Measurements from ENCODE around the gene CLASRP.
A peak's percentile ranks its signal among the peaks of the same experiment; 100 is the strongest.

CLASRP gene

GRCh38 chr19:45074744-45075300 is 36.0 kb downstream of the CLASRP start:
- no peaks in the 10 kb centered on the region for H3K27me3 ChIP-seq (ENCODE audit: insufficient read depth, low read length)
- H3K4me3 ChIP-seq (ENCODE audit: low read depth, low read length) = peak overlapping the region; percentile 33
- no peak overlapping the region for H3K27ac ChIP-seq (ENCODE audit: low read depth, low read length)

GRCh38 chr19:45075301-45076028 is 36.6 kb downstream of the CLASRP start:
- no peaks in the 10 kb centered on the region for H3K27me3 ChIP-seq (ENCODE audit: insufficient read depth, low read length)
- H3K79me2 ChIP-seq (ENCODE audit: control insufficient read depth, insufficient read depth, low read length, unreplicated experiment) = peaks cover 13% of the 10 kb centered on the region
- peak overlapping the region; percentile 85 for H3K4me3 ChIP-seq (ENCODE audit: low read depth, low read length)
- peaks cover 5% of the 10 kb centered on the region for H3K4me1 ChIP-seq (ENCODE audit: control insufficient read depth, insufficient read depth, low read length, unreplicated experiment)
- no peaks in the 10 kb centered on the region for H3K36me3 ChIP-seq (ENCODE audit: insufficient read depth, low read length)
- H3K27ac ChIP-seq (ENCODE audit: low read depth, low read length) = no peak overlapping the region
- peak overlapping the region; percentile 32 for H2AFZ ChIP-seq (ENCODE audit: low read length, unreplicated experiment)

More at GRCh38 chr19:45074744-45075300, 36.0 kb downstream of the CLASRP start:
- no peaks in the 10 kb centered on the region for H3K36me3 ChIP-seq (ENCODE audit: insufficient read depth, low read length)
- H3K4me1 ChIP-seq (ENCODE audit: control insufficient read depth, insufficient read depth, low read length, unreplicated experiment) = peaks cover 5% of the 10 kb centered on the region
- peaks cover 6% of the 10 kb centered on the region for H3K79me2 ChIP-seq (ENCODE audit: control insufficient read depth, insufficient read depth, low read length, unreplicated experiment)
- no peak overlapping the region for H2AFZ ChIP-seq (ENCODE audit: low read length, unreplicated experiment)

GRCh38 chr19:45076029-45076850 is 37.4 kb downstream of the CLASRP start, which contains the start of gene ZNF296:
Gene ZNF296, minus strand, starts transcription at chr19:45076478. Its CDS starts 105 bp downstream, at chr19:45076373.
- no peaks in the 10 kb centered on the region for H3K36me3 ChIP-seq (ENCODE audit: insufficient read depth, low read length)
- peak within 1 kb of the TSS; percentile 19; the same call in 1 of the 2 replicates for H3K27ac ChIP-seq (ENCODE audit: low read depth, low read length)

GRCh38 chr19:45076851-45077730 is 38.2 kb downstream of the CLASRP start:
- H3K4me3 ChIP-seq (ENCODE audit: low read depth, low read length) = peak overlapping the region; percentile 85
- H3K4me1 ChIP-seq (ENCODE audit: control insufficient read depth, insufficient read depth, low read length, unreplicated experiment) = peaks cover 5% of the 10 kb centered on the region
- peak overlapping the region; percentile 19; the same call in 1 of the 2 replicates for H3K27ac ChIP-seq (ENCODE audit: low read depth, low read length)

More at GRCh38 chr19:45076029-45076850, 37.4 kb downstream of the CLASRP start, which contains the start of gene ZNF296:
- Histone ChIP-seq H3K4me1 (ENCODE audit: control insufficient read depth, insufficient read depth, low read length, unreplicated experiment) (peaks cover 5% of the 10 kb centered on the region), H3K27me3 (ENCODE audit: insufficient read depth, low read length) (no peaks in the 10 kb centered on the region), H2AFZ (ENCODE audit: low read length, unreplicated experiment) (peak within 1 kb of the TSS; percentile 50), H3K4me3 (ENCODE audit: low read depth, low read length) (peak within 1 kb of the TSS; percentile 85), H3K79me2 (ENCODE audit: control insufficient read depth, insufficient read depth, low read length, unreplicated experiment) (peaks cover 19% of the 10 kb centered on the region)

GRCh38 chr19:45078390-45079062 is 39.7 kb downstream of the CLASRP start:
- Histone ChIP-seq H3K4me1 (ENCODE audit: control insufficient read depth, insufficient read depth, low read length, unreplicated experiment) (peaks cover 5% of the 10 kb centered on the region), H3K79me2 (ENCODE audit: control insufficient read depth, insufficient read depth, low read length, unreplicated experiment) (peaks cover 35% of the 10 kb centered on the region), H3K36me3 (ENCODE audit: insufficient read depth, low read length) (no peaks in the 10 kb centered on the region), H2AFZ (ENCODE audit: low read length, unreplicated experiment) (peak overlapping the region; percentile 32), H3K27ac (ENCODE audit: low read depth, low read length) (no peak overlapping the region), H3K27me3 (ENCODE audit: insufficient read depth, low read length) (no peaks in the 10 kb centered on the region), H3K4me3 (ENCODE audit: low read depth, low read length) (peak overlapping the region; percentile 98)

More at GRCh38 chr19:45076851-45077730, 38.2 kb downstream of the CLASRP start:
- H3K79me2 ChIP-seq (ENCODE audit: control insufficient read depth, insufficient read depth, low read length, unreplicated experiment) = peaks cover 26% of the 10 kb centered on the region
- no peaks in the 10 kb centered on the region for H3K36me3 ChIP-seq (ENCODE audit: insufficient read depth, low read length)
- no peaks in the 10 kb centered on the region for H3K27me3 ChIP-seq (ENCODE audit: insufficient read depth, low read length)
- peak overlapping the region; percentile 50 for H2AFZ ChIP-seq (ENCODE audit: low read length, unreplicated experiment)

GRCh38 chr19:45079063-45079910 is 40.4 kb downstream of the CLASRP start, which contains the start of gene GEMIN7:
Gene GEMIN7, plus strand, starts transcription at chr19:45079260. Its CDS starts 10,855 bp downstream, at chr19:45090115.
- Histone ChIP-seq H2AFZ (ENCODE audit: low read length, unreplicated experiment) (peak within 1 kb of the TSS; percentile 99), H3K4me3 (ENCODE audit: low read depth, low read length) (peak within 1 kb of the TSS; percentile 98)

GRCh38 chr19:45079911-45080370 is 41.1 kb downstream of the CLASRP start:
- Histone ChIP-seq H3K4me3 (ENCODE audit: low read depth, low read length) (peak overlapping the region; percentile 98), H3K79me2 (ENCODE audit: control insufficient read depth, insufficient read depth, low read length, unreplicated experiment) (peaks cover 35% of the 10 kb centered on the region), H3K27me3 (ENCODE audit: insufficient read depth, low read length) (no peaks in the 10 kb centered on the region), H3K36me3 (ENCODE audit: insufficient read depth, low read length) (no peaks in the 10 kb centered on the region), H3K27ac (ENCODE audit: low read depth, low read length) (peak overlapping the region; percentile 53), H2AFZ (ENCODE audit: low read length, unreplicated experiment) (no peak overlapping the region), H3K4me1 (ENCODE audit: control insufficient read depth, insufficient read depth, low read length, unreplicated experiment) (peaks cover 5% of the 10 kb centered on the region)

More at GRCh38 chr19:45079063-45079910, 40.4 kb downstream of the CLASRP start, which contains the start of gene GEMIN7:
- Histone ChIP-seq H3K79me2 (ENCODE audit: control insufficient read depth, insufficient read depth, low read length, unreplicated experiment) (peaks cover 35% of the 10 kb centered on the region), H3K4me1 (ENCODE audit: control insufficient read depth, insufficient read depth, low read length, unreplicated experiment) (peaks cover 5% of the 10 kb centered on the region), H3K36me3 (ENCODE audit: insufficient read depth, low read length) (no peaks in the 10 kb centered on the region), H3K27me3 (ENCODE audit: insufficient read depth, low read length) (no peaks in the 10 kb centered on the region), H3K27ac (ENCODE audit: low read depth, low read length) (peak within 1 kb of the TSS; percentile 53)

GRCh38 chr19:45082170-45082569 is 43.3 kb downstream of the CLASRP start:
- no peak overlapping the region for H3K4me3 ChIP-seq (ENCODE audit: low read depth, low read length)
- H3K4me1 ChIP-seq (ENCODE audit: control insufficient read depth, insufficient read depth, low read length, unreplicated experiment) = no peaks in the 10 kb centered on the region
- no peaks in the 10 kb centered on the region for H3K27me3 ChIP-seq (ENCODE audit: insufficient read depth, low read length)
- H2AFZ ChIP-seq (ENCODE audit: low read length, unreplicated experiment) = no peak overlapping the region
- no peaks in the 10 kb centered on the region for H3K36me3 ChIP-seq (ENCODE audit: insufficient read depth, low read length)
- H3K27ac ChIP-seq (ENCODE audit: low read depth, low read length) = no peak overlapping the region
- H3K79me2 ChIP-seq (ENCODE audit: control insufficient read depth, insufficient read depth, low read length, unreplicated experiment) = peaks cover 44% of the 10 kb centered on the region

GRCh38 chr19:45086480-45086879 is 47.6 kb downstream of the CLASRP start:
- H3K79me2 ChIP-seq (ENCODE audit: control insufficient read depth, insufficient read depth, low read length, unreplicated experiment) = peaks cover 23% of the 10 kb centered on the region
- H2AFZ ChIP-seq (ENCODE audit: low read length, unreplicated experiment) = no peak overlapping the region
- no peak overlapping the region for H3K4me3 ChIP-seq (ENCODE audit: low read depth, low read length)
- H3K4me1 ChIP-seq (ENCODE audit: control insufficient read depth, insufficient read depth, low read length, unreplicated experiment) = no peaks in the 10 kb centered on the region
- no peaks in the 10 kb centered on the region for H3K27me3 ChIP-seq (ENCODE audit: insufficient read depth, low read length)
- no peaks in the 10 kb centered on the region for H3K36me3 ChIP-seq (ENCODE audit: insufficient read depth, low read length)
- no peak overlapping the region for H3K27ac ChIP-seq (ENCODE audit: low read depth, low read length)

Measured in ACC112 (cell line).